ENCODE results near the gene GHITM. TPM values are rescaled to one million over a fixed set of nuclear protein-coding genes. Genes with fewer than 3 reads are reported as not detected.

Gene GHITM
- total RNA-seq, 1 experiment from 2014 or later: 156 TPM

DNA sequence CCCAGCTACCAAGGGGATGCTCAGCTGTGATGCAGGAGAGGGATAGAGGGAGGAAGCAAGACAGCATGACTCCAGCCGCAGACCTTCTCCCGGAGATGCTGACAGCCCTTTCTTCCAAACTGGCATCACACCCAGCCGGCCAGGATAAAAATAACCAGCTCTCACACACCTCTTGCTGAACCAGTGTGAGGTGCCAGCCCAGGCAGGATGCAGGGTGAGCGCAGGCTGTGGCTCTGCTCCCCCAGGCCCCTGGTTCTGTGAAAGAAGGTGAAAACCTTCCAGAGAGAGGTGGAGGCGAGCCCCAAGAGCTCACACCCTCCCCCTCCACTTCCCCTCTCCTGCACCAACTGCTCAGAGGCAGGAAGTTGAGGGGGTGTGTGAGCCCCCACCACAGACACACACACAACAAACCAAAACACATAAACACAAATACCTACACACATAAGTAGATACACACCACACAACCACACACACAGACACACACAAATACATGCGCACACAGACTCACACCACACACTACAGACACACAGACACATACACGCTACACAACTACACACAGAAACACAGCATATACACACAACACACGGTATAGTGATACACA, 38.3 kb downstream of the GHITM start:
- BruUV-seq (replicated peaks): no TSS peak
- no peak for DNase-seq (ENCODE audit: low read depth, low spot score)
- H3K4me3 ChIP-seq (replicated peaks in 1 of 2; ENCODE audit: low read depth in 1 of 2, low read length in 2 of 2): no peak overlapping the region
- ChIA-PET RAD21 (ENCODE audit: low non-redundant PET in 1 of 2, low total read pairs in 2 of 2, uncharacterized antibody in 2 of 2, unreplicated experiment in 2 of 2) (no interaction called here), POLR2A (no interaction called here), CTCF (no interaction called here)
- H3K27me3 ChIP-seq (ENCODE audit: insufficient read depth, low read length): no peaks in the 10 kb centered on the region
- no peak overlapping the region for H2AFZ ChIP-seq (ENCODE audit: low read depth, low read length, poor library complexity, severe bottlenecking)
- no peaks in the 10 kb centered on the region for H3K36me3 ChIP-seq (ENCODE audit: control insufficient read depth in 1 of 2, insufficient read depth in 2 of 2, low read length in 2 of 2)
- no peaks in the 10 kb centered on the region for H3K79me2 ChIP-seq (ENCODE audit: insufficient read depth, low read length)
- no peak overlapping the region for H3K27ac ChIP-seq (ENCODE audit: low read depth, low read length)
- intact Hi-C loops (cut with micrococcal nuclease): no loop called here
- TF ChIP-seq FOSL1 (IDR thresholded peaks at IDR 0.05; ENCODE audit: low read depth) (no peak), EGR1 (IDR thresholded peaks at IDR 0.05; ENCODE audit: low read depth) (no peak), ZNF274 (IDR thresholded peaks at IDR 0.05; ENCODE audit: low read depth, low read length) (no peak), EZH2 (IDR thresholded peaks at IDR 0.05) (no peak), SP1 (IDR thresholded peaks at IDR 0.05; ENCODE audit: low read depth) (no peak), CBX3 (IDR thresholded peaks at IDR 0.05; ENCODE audit: low read depth) (no peak), POLR2AphosphoS5 (IDR thresholded peaks at IDR 0.05; ENCODE audit: low read depth, low read length) (no peak), SRF (IDR thresholded peaks at IDR 0.05; ENCODE audit: low read depth) (no peak)
- TF ChIP-seq, protein P1, sequence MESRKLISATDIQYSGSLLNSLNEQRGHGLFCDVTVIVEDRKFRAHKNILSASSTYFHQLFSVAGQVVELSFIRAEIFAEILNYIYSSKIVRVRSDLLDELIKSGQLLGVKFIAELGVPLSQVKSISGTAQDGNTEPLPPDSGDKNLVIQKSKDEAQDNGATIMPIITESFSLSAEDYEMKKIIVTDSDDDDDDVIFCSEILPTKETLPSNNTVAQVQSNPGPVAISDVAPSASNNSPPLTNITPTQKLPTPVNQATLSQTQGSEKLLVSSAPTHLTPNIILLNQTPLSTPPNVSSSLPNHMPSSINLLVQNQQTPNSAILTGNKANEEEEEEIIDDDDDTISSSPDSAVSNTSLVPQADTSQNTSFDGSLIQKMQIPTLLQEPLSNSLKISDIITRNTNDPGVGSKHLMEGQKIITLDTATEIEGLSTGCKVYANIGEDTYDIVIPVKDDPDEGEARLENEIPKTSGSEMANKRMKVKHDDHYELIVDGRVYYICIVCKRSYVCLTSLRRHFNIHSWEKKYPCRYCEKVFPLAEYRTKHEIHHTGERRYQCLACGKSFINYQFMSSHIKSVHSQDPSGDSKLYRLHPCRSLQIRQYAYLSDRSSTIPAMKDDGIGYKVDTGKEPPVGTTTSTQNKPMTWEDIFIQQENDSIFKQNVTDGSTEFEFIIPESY (IDR thresholded peaks at IDR 0.05; ENCODE audit: extremely low read depth, insufficient replicate concordance, low read length): no peak
- TF ChIP-seq, protein P2, sequence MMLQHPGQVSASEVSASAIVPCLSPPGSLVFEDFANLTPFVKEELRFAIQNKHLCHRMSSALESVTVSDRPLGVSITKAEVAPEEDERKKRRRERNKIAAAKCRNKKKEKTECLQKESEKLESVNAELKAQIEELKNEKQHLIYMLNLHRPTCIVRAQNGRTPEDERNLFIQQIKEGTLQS (IDR thresholded peaks at IDR 0.05): no peak
- no peaks in the 10 kb centered on the region for H3K9me2 ChIP-seq (ENCODE audit: insufficient read depth)
- no peak overlapping the region for H3K4me2 ChIP-seq (ENCODE audit: low read length)
- no peaks in the 10 kb centered on the region for H3K9me3 ChIP-seq (ENCODE audit: control insufficient read depth in 1 of 2, insufficient read depth in 1 of 2, low read depth in 1 of 2, low read length in 2 of 2)
- H3K9ac ChIP-seq (ENCODE audit: low read length): no peak overlapping the region
- H4K20me1 ChIP-seq (ENCODE audit: insufficient read depth): no peaks in the 10 kb centered on the region
- ATAC-seq: no peak
- no peaks in the 10 kb centered on the region for H3K4me1 ChIP-seq (ENCODE audit: control insufficient read depth in 1 of 2, insufficient read depth in 2 of 2, low read length in 2 of 2)
